ENCODE results near the gene MXRA7.

DNA sequence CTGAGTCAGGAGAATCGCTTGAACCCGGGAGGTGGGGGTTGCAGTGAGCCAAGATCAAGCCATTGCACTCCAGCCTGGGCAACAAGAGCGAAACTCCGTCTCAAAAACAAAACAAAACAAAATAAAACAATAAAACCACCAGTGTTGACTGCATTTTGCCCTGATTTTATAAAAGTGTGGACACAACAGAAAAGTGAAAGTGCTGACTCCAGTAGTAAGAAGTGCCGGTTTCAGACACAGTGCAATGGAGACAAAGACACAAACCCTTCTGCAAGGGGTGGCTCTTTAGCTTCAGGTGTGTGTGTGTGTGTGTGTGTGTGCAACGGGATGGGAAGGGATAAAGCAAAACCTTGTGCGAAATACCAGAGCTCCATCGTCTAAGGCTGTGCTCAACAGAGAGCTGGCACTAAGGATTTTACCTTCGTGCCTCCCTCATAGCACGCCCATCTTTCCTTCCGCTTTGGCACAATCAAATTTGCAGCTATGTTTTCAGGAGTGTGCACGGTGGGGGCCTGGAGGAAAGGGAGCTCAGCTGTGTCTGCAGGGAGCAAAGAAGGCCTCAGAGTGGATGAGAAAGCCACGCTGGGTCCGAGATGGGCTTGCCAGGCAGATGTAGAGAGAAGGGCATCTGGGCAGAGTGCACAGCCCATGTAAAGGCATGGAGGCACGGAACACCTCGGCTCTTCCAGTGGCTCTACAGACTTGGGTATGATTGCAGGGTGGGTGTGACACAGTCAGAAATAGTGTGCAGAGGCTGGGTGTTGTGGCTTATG, 15.5 kb downstream of the MXRA7 start:
- TF ChIP-seq POLR2A (IDR thresholded peaks at IDR 0.05): no peak
- TF ChIP-seq, protein P1, sequence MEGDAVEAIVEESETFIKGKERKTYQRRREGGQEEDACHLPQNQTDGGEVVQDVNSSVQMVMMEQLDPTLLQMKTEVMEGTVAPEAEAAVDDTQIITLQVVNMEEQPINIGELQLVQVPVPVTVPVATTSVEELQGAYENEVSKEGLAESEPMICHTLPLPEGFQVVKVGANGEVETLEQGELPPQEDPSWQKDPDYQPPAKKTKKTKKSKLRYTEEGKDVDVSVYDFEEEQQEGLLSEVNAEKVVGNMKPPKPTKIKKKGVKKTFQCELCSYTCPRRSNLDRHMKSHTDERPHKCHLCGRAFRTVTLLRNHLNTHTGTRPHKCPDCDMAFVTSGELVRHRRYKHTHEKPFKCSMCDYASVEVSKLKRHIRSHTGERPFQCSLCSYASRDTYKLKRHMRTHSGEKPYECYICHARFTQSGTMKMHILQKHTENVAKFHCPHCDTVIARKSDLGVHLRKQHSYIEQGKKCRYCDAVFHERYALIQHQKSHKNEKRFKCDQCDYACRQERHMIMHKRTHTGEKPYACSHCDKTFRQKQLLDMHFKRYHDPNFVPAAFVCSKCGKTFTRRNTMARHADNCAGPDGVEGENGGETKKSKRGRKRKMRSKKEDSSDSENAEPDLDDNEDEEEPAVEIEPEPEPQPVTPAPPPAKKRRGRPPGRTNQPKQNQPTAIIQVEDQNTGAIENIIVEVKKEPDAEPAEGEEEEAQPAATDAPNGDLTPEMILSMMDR (IDR thresholded peaks at IDR 0.05): no peak
